MM.1S (cell line): Measurements from ENCODE around the gene CEP104.

ENCODE experiments used
- DNase-seq: peaks from one replicate; pipeline ENCODE4 v3.0.0-alpha.2; 2015
- H2AFZ ChIP-seq: fragments of 300-600 bp; sonication (generic); 2 replicates; pipeline ENCODE4 v1.6.0; 2016; ENCODE audit warnings: antibody characterized with exemption, low read length
- H3F3A ChIP-seq: fragments of 300-600 bp; sonication (generic); 2 replicates; pipeline ENCODE4 v1.6.1; 2016; ENCODE audit warnings: mild to moderate bottlenecking, antibody characterized with exemption, low read length, moderate library complexity, mixed read lengths; ENCODE audit not compliant: insufficient read depth
- H3K27ac ChIP-seq: fragments of 300-600 bp; sonication (generic); 2 replicates; pipeline ENCODE4 v1.5.1; 2016; ENCODE audit warnings: mild to moderate bottlenecking, low read length
- H3K27me3 ChIP-seq: fragments of 300-600 bp; sonication (generic); replicated peaks from 2 replicates; pipeline ENCODE4 v1.6.0; 2016; ENCODE audit warnings: low read length; ENCODE audit not compliant: insufficient read depth
- H3K36me3 ChIP-seq: fragments of 300-600 bp; sonication (generic); replicated peaks from 2 replicates; pipeline ENCODE4 v1.6.1; 2016; ENCODE audit warnings: mild to moderate bottlenecking, low read length, mixed read lengths; ENCODE audit not compliant: insufficient read depth
- H3K4me1 ChIP-seq: fragments of 300-600 bp; sonication (generic); 2 replicates; pipeline ENCODE4 v1.6.1; 2016; ENCODE audit warnings: low read length, mixed read lengths
- H3K4me2 ChIP-seq: fragments of 300-600 bp; sonication (generic); 2 replicates; pipeline ENCODE4 v1.6.0; 2016; ENCODE audit warnings: low read depth, low read length
- H3K4me3 ChIP-seq: fragments of 300-600 bp; sonication (generic); 2 replicates; pipeline ENCODE4 v1.5.1; 2016; ENCODE audit warnings: low read length, mixed read lengths
- H3K79me2 ChIP-seq: fragments of 300-600 bp; sonication (generic); 2 replicates; pipeline ENCODE4 v1.6.1; 2016; ENCODE audit warnings: mixed run types, low read length, mixed read lengths
- H3K9ac ChIP-seq: fragments of 300-600 bp; sonication (generic); 2 replicates; pipeline ENCODE4 v1.6.1; 2016; ENCODE audit warnings: low read length, mixed read lengths
- H3K9me2 ChIP-seq: fragments of 300-600 bp; sonication (generic); replicated peaks from 2 replicates; pipeline ENCODE4 v1.6.1; 2016; ENCODE audit warnings: mild to moderate bottlenecking, low read length, mixed read lengths; ENCODE audit not compliant: insufficient read depth
- H3K9me3 ChIP-seq: fragments of 300-600 bp; sonication (generic); replicated peaks from 2 replicates; pipeline ENCODE4 v1.6.1; 2016; ENCODE audit warnings: mild to moderate bottlenecking, low read length, mixed read lengths; ENCODE audit not compliant: insufficient read depth
- H4K20me1 ChIP-seq: fragments of 300-600 bp; sonication (generic); 2 replicates; pipeline ENCODE4 v1.6.1; 2016; ENCODE audit warnings: mild to moderate bottlenecking, low read length, moderate library complexity, mixed read lengths; ENCODE audit not compliant: insufficient read depth
- CTCF ChIP-seq: fragments of 300-600 bp; sonication (generic); IDR thresholded peaks from 2 replicates; pipeline ENCODE4 v1.5.1; 2016; ENCODE audit warnings: antibody characterized with exemption, low read length, mixed read lengths
- EZH2 ChIP-seq: fragments of 300-600 bp; sonication (generic); optimal IDR thresholded peaks from 2 replicates; pipeline ENCODE3; 2017; ENCODE audit warnings: low read depth, mild to moderate bottlenecking, antibody characterized with exemption, low read length, mixed read lengths
- EZH2phosphoT487 ChIP-seq: fragments of 300-600 bp; sonication (generic); IDR thresholded peaks from 2 replicates; pipeline ENCODE4 v1.6.1; 2018; ENCODE audit warnings: antibody characterized with exemption, low read length

The CEP104 gene

GRCh38 chr1:3898994-3899753 is 42.2 kb upstream of the CEP104 start:
- H3K9ac ChIP-seq, result peak overlapping the region; percentile 99
- no peaks in the 10 kb centered on the region for H3K36me3 ChIP-seq
- TF ChIP-seq EZH2phosphoT487 (no peak), EZH2 (no peak), CTCF (no peak)
- 0 out of 2 replicates have a peak, but pooled peaks cover 7% of the 10 kb centered on the region for H3K4me1 ChIP-seq
- peaks cover 16% of the 10 kb centered on the region; the same call in 1 of the 2 replicates for H3F3A ChIP-seq
- peak overlapping the region; percentile 89 for H3K4me2 ChIP-seq
- peak overlapping the region; percentile 65 for H2AFZ ChIP-seq
- no peaks in the 10 kb centered on the region for H3K9me3 ChIP-seq
- H3K9me2 ChIP-seq, result no peaks in the 10 kb centered on the region
- H4K20me1 ChIP-seq, result no peaks in the 10 kb centered on the region
- DNase-seq, result peak; percentile 6
- H3K79me2 ChIP-seq, result peaks cover 58% of the 10 kb centered on the region
- peak overlapping the region; percentile 99; the same call in 1 of the 2 replicates for H3K27ac ChIP-seq
- peak overlapping the region; percentile 96 for H3K4me3 ChIP-seq
- H3K27me3 ChIP-seq, result no peaks in the 10 kb centered on the region

- H4K20me1 ChIP-seq, result no peaks in the 10 kb centered on the region
- H3K9me2 ChIP-seq, result no peaks in the 10 kb centered on the region
- no peaks in the 10 kb centered on the region for H3K9me3 ChIP-seq
- no peak for TF ChIP-seq EZH2
- no peak for TF ChIP-seq CTCF
- no peak for TF ChIP-seq EZH2phosphoT487
- H3K79me2 ChIP-seq, result peaks cover 63% of the 10 kb centered on the region
- H3K4me2 ChIP-seq, result no peak overlapping the region
- H3K4me1 ChIP-seq, result 0 out of 2 replicates have a peak, but pooled peaks cover 7% of the 10 kb centered on the region
- no peak overlapping the region for H3K27ac ChIP-seq
- DNase-seq, result no peak
- no peak overlapping the region for H3K4me3 ChIP-seq
- peaks cover 16% of the 10 kb centered on the region; the same call in 1 of the 2 replicates for H3F3A ChIP-seq
- H3K27me3 ChIP-seq, result no peaks in the 10 kb centered on the region
- H3K9ac ChIP-seq, result no peak overlapping the region
- no peak overlapping the region for H2AFZ ChIP-seq
- H3K36me3 ChIP-seq, result no peaks in the 10 kb centered on the region
Observed at GRCh38 chr1:3898475-3898735, 41.4 kb upstream of the CEP104 start.

- no peak for DNase-seq
- TF ChIP-seq EZH2 (no peak), CTCF (no peak), EZH2phosphoT487 (no peak)
Observed at GRCh38 chr1:3896396-3897000, 39.5 kb upstream of the CEP104 start.

More at GRCh38 chr1:3896396-3897000, 39.5 kb upstream of the CEP104 start:
- Histone ChIP-seq H3K9ac (no peak overlapping the region), H3K27ac (no peak overlapping the region), H2AFZ (no peak overlapping the region), H3K27me3 (no peaks in the 10 kb centered on the region), H3K36me3 (no peaks in the 10 kb centered on the region), H3K4me2 (no peak overlapping the region), H3K9me3 (no peaks in the 10 kb centered on the region), H3K9me2 (no peaks in the 10 kb centered on the region), H3K79me2 (peaks cover 68% of the 10 kb centered on the region), H3K4me3 (no peak overlapping the region), H3K4me1 (0 out of 2 replicates have a peak, but pooled peaks cover 7% of the 10 kb centered on the region), H3F3A (peaks cover 16% of the 10 kb centered on the region; the same call in 1 of the 2 replicates), H4K20me1 (no peaks in the 10 kb centered on the region)
